ENCODE results near the gene DTNBP1.

Gene DTNBP1

DNA sequence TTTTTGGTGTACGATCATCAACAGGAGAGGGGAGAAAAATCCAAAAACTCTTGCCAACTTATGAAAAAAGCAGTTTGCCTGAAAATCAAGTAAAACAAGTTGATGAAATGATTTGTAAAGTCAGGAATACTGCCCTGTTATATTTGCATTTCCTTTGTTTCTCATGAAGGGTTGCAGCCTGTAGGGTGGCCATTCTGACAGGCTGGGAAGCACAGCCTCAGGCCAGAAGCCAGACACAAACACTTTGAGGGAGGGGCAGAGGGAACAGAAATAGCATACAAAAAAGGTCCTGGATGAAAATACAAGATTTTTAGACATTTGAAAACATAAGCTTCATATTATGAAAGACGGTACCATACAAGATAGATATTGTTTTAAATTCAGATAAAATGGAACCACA lies 109.8 kb downstream of the DTNBP1 start:
- no peak for TF ChIP-seq CTCF (IDR thresholded peaks at IDR 0.05; ENCODE audit: extremely low read depth, insufficient read depth, missing control alignments)
- in situ Hi-C loops (cut with MboI; ENCODE audit: low pct_unique_long_range_greater_than_20kb, low sequenced_read_pairs, unreplicated experiment): no loop called here
- no peak for DNase-seq (ENCODE audit: low spot score)

DNA sequence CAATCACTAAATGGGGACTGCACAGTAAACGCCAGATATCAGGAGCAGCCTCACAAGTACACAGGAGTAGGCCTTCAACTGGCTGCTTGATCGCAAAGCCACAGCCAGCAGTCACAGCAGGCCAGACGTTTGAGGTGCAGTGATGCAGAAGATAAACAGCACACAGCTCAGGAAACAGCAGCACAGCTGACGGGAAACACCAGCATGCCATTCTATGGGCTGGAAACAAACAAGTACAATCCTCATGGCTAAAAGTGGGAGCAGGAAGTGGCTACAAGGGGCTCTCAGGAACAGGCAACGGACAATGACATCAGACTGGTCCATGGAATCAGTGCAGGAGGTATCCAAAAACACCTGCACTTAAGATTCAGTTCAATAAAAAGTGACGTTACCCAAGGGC lies 111.0 kb downstream of the DTNBP1 start:
- in situ Hi-C loops (cut with MboI; ENCODE audit: low pct_unique_long_range_greater_than_20kb, low sequenced_read_pairs, unreplicated experiment): no loop called here
- no peak for TF ChIP-seq CTCF (IDR thresholded peaks at IDR 0.05; ENCODE audit: extremely low read depth, insufficient read depth, missing control alignments)
- no peak for DNase-seq (ENCODE audit: low spot score)

GRCh38 chr6:15551262-15551661 lies 111.6 kb downstream of the DTNBP1 start:
- in situ Hi-C loops (cut with MboI; ENCODE audit: low pct_unique_long_range_greater_than_20kb, low sequenced_read_pairs, unreplicated experiment): no loop called here

GRCh38 chr6:15550546-15551123 lies 112.2 kb downstream of the DTNBP1 start:
- in situ Hi-C loops (cut with MboI; ENCODE audit: low pct_unique_long_range_greater_than_20kb, low sequenced_read_pairs, unreplicated experiment): no loop called here
- no peak for TF ChIP-seq CTCF (IDR thresholded peaks at IDR 0.05; ENCODE audit: extremely low read depth, insufficient read depth, missing control alignments)
- no peak for DNase-seq (ENCODE audit: low spot score)

More at GRCh38 chr6:15551262-15551661, 111.6 kb downstream of the DTNBP1 start:
- no peak for DNase-seq (ENCODE audit: low spot score)
- TF ChIP-seq CTCF (IDR thresholded peaks at IDR 0.05; ENCODE audit: extremely low read depth, insufficient read depth, missing control alignments): no peak

GRCh38 chr6:15549371-15549770 lies 113.5 kb downstream of the DTNBP1 start:
- no peak for TF ChIP-seq CTCF (IDR thresholded peaks at IDR 0.05; ENCODE audit: extremely low read depth, insufficient read depth, missing control alignments)
- in situ Hi-C loops (cut with MboI; ENCODE audit: low pct_unique_long_range_greater_than_20kb, low sequenced_read_pairs, unreplicated experiment): no loop called here
- DNase-seq (ENCODE audit: low spot score): no peak

- DNase-seq (ENCODE audit: low spot score): no peak
- no peak for TF ChIP-seq CTCF (IDR thresholded peaks at IDR 0.05; ENCODE audit: extremely low read depth, insufficient read depth, missing control alignments)
- in situ Hi-C loops (cut with MboI; ENCODE audit: low pct_unique_long_range_greater_than_20kb, low sequenced_read_pairs, unreplicated experiment): no loop called here
These were observed 115.4 kb downstream of the DTNBP1 start for GRCh38 chr6:15547400-15547799.

DNA sequence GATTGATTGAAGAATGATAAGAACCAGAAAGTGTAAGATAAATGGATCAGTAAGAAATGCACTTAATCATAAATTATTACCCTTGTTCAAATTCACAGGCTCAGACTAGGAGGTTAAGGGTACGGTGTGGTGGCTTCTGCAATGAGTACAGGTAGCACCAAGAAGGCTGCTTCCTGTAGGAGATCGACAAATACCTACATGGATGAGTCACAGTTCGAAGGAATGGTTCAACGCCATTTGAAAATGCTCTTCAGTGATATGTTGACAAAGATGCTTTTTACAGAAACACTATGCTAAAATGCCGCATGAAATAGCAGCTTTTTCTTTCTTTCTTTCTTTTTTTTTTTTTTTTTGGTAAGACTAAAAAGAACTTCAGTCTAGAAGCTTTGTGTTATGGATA lies 116.2 kb downstream of the DTNBP1 start:
- DNase-seq (ENCODE audit: low spot score): no peak
- no peak for TF ChIP-seq CTCF (IDR thresholded peaks at IDR 0.05; ENCODE audit: extremely low read depth, insufficient read depth, missing control alignments)

More for the DNA sequence above, 116.2 kb downstream of the DTNBP1 start:
- in situ Hi-C loops (cut with MboI; ENCODE audit: low pct_unique_long_range_greater_than_20kb, low sequenced_read_pairs, unreplicated experiment): no loop called here

Measured in GM13977 (cell line).